ENCODE measurements around the gene ATG13. TPM values are rescaled to one million over a fixed set of nuclear protein-coding genes. Genes with fewer than 3 reads are reported as not detected.

ATG13 gene
- polyA plus RNA-seq, 1 donor from 2014 or later, result 21.1 TPM

- H4K20me1 ChIP-seq (ENCODE audit: insufficient read depth), result no peaks in the 10 kb centered on the region
- H3K36me3 ChIP-seq (ENCODE audit: insufficient read depth, low read length), result no peaks in the 10 kb centered on the region
- H3K4me3 ChIP-seq (ENCODE audit: low read length), result no peak overlapping the region
- no peaks in the 10 kb centered on the region for H3K79me2 ChIP-seq (replicated peaks; ENCODE audit: insufficient read depth, low read length)
- no peak overlapping the region for H3K4me2 ChIP-seq (ENCODE audit: low read length)
- H3K27ac ChIP-seq (ENCODE audit: low read length), result no peak overlapping the region
- H3F3A ChIP-seq (ENCODE audit: insufficient read depth, low read length, poor library complexity, severe bottlenecking), result no peaks in the 10 kb centered on the region
- TF ChIP-seq, protein P1, sequence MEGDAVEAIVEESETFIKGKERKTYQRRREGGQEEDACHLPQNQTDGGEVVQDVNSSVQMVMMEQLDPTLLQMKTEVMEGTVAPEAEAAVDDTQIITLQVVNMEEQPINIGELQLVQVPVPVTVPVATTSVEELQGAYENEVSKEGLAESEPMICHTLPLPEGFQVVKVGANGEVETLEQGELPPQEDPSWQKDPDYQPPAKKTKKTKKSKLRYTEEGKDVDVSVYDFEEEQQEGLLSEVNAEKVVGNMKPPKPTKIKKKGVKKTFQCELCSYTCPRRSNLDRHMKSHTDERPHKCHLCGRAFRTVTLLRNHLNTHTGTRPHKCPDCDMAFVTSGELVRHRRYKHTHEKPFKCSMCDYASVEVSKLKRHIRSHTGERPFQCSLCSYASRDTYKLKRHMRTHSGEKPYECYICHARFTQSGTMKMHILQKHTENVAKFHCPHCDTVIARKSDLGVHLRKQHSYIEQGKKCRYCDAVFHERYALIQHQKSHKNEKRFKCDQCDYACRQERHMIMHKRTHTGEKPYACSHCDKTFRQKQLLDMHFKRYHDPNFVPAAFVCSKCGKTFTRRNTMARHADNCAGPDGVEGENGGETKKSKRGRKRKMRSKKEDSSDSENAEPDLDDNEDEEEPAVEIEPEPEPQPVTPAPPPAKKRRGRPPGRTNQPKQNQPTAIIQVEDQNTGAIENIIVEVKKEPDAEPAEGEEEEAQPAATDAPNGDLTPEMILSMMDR (IDR thresholded peaks at IDR 0.05; ENCODE audit: poor library complexity, severe bottlenecking), result no peak
- TF ChIP-seq TAF1 (IDR thresholded peaks at IDR 0.05; ENCODE audit: low read depth) (no peak), REST (IDR thresholded peaks at IDR 0.05; ENCODE audit: borderline replicate concordance) (no peak), EZH2 (IDR thresholded peaks at IDR 0.05; ENCODE audit: borderline replicate concordance, insufficient read depth, low read length, poor library complexity, severe bottlenecking) (no peak), SMC3 (conservative IDR thresholded peaks at IDR 0.05; ENCODE audit: poor library complexity) (no peak), EP300 (conservative IDR thresholded peaks at IDR 0.05; ENCODE audit: poor library complexity, severe bottlenecking) (no peak), POLR2AphosphoS5 (IDR thresholded peaks at IDR 0.05) (no peak), MXI1 (conservative IDR thresholded peaks at IDR 0.05; ENCODE audit: poor library complexity, severe bottlenecking) (no peak)
- H3K9ac ChIP-seq (ENCODE audit: low read length), result no peak overlapping the region
- no peaks in the 10 kb centered on the region for H3K9me2 ChIP-seq (ENCODE audit: insufficient read depth, low read length)
- no peaks in the 10 kb centered on the region for H3K9me3 ChIP-seq (ENCODE audit: low read length)
- H2AFZ ChIP-seq (ENCODE audit: low read depth, low read length), result no peak overlapping the region
- no peaks in the 10 kb centered on the region for H3K27me3 ChIP-seq (ENCODE audit: insufficient read depth, low read depth, low read length)
These were observed 64.5 kb downstream of the ATG13 start for GRCh38 chr11:46681814-46682213.

DNA sequence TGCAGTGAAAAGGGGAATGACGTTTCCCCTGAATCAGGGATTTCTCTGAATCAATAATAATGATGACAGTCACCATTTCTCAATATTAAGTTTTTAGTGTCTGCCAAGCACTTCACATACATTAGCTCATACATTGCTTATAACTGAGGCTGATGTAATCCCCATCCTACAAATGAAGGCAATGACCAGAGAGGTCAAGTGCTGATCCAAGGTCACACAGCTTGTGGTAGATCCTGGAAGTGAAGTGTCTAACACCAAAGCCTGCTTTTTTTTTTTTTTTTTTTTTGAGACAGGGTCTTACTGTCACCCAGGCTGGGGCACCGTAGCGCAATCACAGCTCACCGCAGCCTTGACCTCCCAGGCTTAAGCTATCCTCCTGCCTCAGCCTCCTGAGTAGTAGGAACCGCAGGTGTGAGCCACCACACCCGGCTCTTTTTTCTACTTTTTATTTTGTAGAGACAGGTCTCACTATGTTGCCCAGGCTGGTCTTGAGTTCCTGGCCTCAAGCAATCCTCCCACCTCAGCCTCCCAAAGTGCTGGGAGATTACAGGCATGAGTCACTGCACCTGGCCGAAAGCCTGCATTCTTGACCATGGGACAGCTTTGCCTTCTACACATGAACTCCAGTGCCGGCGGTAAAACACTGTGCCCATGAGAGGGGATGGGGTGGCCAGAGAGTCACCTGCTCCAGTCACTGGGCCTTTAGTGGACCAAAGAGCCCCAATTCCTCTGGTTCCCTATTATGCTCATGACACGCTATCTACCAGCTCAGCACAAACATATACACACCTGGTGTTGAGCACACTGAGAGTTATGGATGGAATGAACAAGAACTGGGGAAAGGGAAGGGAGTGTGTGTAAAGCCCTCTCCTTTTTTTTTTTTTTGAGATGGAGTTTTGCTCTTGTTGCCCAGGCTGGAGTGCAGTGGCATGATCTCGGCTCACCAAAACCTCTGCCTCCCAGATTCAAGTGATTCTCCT, 65.7 kb downstream of the ATG13 start:
- no peak overlapping the region for H2AFZ ChIP-seq (ENCODE audit: low read depth, low read length)
- H3F3A ChIP-seq (ENCODE audit: insufficient read depth, low read length, poor library complexity, severe bottlenecking), result no peaks in the 10 kb centered on the region
- no peaks in the 10 kb centered on the region for H3K36me3 ChIP-seq (ENCODE audit: insufficient read depth, low read length)
- H3K9me2 ChIP-seq (ENCODE audit: insufficient read depth, low read length), result no peaks in the 10 kb centered on the region
- H3K27me3 ChIP-seq (ENCODE audit: insufficient read depth, low read depth, low read length), result no peaks in the 10 kb centered on the region
- H3K9me3 ChIP-seq (ENCODE audit: low read length), result no peaks in the 10 kb centered on the region
- no peaks in the 10 kb centered on the region for H4K20me1 ChIP-seq (ENCODE audit: insufficient read depth)
- H3K27ac ChIP-seq (ENCODE audit: low read length), result no peak overlapping the region
- no peak overlapping the region for H3K4me3 ChIP-seq (ENCODE audit: low read length)
- no peak overlapping the region for H3K4me2 ChIP-seq (ENCODE audit: low read length)
- TF ChIP-seq EP300 (conservative IDR thresholded peaks at IDR 0.05; ENCODE audit: poor library complexity, severe bottlenecking) (no peak), EZH2 (IDR thresholded peaks at IDR 0.05; ENCODE audit: borderline replicate concordance, insufficient read depth, low read length, poor library complexity, severe bottlenecking) (no peak), POLR2AphosphoS5 (IDR thresholded peaks at IDR 0.05) (no peak), MXI1 (conservative IDR thresholded peaks at IDR 0.05; ENCODE audit: poor library complexity, severe bottlenecking) (no peak)
- TF ChIP-seq, protein P1 (IDR thresholded peaks at IDR 0.05; ENCODE audit: poor library complexity, severe bottlenecking), result no peak
- no peak overlapping the region for H3K9ac ChIP-seq (ENCODE audit: low read length)
- no peaks in the 10 kb centered on the region for H3K79me2 ChIP-seq (replicated peaks; ENCODE audit: insufficient read depth, low read length)
